ENCODE measurements around the gene PEX11A. TPM values are rescaled to one million over a fixed set of nuclear protein-coding genes. Genes with fewer than 3 reads are reported as not detected.

PEX11A gene
- total RNA-seq, 2 donors from 2014 or later, result 2.7 to 4.0 TPM

DNA sequence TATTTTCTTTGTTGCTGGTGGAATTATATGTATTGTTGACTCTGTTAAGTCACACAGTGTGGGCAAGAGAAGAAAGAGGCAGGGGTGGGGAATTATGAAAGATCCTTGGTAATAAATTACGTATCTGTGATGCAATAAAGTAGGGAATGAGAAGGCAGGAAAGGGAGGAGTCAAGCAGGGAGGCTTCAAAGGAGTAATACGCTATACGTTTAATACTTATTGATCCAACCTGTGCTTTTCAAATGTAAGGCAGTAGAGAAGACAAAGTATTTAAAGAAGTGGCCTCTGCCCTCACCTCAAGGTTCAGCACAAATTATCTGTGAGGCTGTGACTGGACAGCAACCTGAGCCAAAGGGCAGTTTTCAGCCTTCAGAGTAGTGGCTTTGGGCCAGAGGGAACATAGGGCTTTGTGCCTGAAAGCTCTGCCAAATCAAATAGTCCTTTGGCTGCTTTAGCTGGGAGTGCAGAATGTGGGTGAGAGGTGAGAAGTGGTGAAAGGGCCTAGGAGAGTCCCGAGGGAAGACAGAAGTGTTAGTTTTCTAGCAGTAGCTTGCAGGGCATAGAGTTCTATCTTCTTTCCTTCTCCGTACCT, 10.2 kb downstream of the PEX11A start:
- no peaks in the 10 kb centered on the region for H3K4me1 ChIP-seq (ENCODE audit: control insufficient read depth, insufficient read depth, low read length)
- Mint-ChIP-seq H3K9me3 (no peaks in the 10 kb centered on the region), H3K36me3 (ENCODE audit: low read depth) (no peaks in the 10 kb centered on the region), H3K4me3 (no peak overlapping the region), H3K27ac (no peak overlapping the region), H3K4me1 (peaks cover 3% of the 10 kb centered on the region), H3K27me3 (ENCODE audit: insufficient read depth) (peaks cover 24% of the 10 kb centered on the region)
- H3K9me3 ChIP-seq (ENCODE audit: control insufficient read depth, low read length), result no peaks in the 10 kb centered on the region
- TF ChIP-seq, protein P1, sequence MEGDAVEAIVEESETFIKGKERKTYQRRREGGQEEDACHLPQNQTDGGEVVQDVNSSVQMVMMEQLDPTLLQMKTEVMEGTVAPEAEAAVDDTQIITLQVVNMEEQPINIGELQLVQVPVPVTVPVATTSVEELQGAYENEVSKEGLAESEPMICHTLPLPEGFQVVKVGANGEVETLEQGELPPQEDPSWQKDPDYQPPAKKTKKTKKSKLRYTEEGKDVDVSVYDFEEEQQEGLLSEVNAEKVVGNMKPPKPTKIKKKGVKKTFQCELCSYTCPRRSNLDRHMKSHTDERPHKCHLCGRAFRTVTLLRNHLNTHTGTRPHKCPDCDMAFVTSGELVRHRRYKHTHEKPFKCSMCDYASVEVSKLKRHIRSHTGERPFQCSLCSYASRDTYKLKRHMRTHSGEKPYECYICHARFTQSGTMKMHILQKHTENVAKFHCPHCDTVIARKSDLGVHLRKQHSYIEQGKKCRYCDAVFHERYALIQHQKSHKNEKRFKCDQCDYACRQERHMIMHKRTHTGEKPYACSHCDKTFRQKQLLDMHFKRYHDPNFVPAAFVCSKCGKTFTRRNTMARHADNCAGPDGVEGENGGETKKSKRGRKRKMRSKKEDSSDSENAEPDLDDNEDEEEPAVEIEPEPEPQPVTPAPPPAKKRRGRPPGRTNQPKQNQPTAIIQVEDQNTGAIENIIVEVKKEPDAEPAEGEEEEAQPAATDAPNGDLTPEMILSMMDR (conservative IDR thresholded peaks at IDR 0.05), result no peak
- peaks cover 29% of the 10 kb centered on the region for H3K27me3 ChIP-seq (ENCODE audit: control insufficient read depth, insufficient read depth, low read length, poor library complexity, severe bottlenecking)
- no peak overlapping the region for H3K4me3 ChIP-seq (ENCODE audit: low read length)
- no peak for DNase-seq
- 87 to 94% methylated on average over 5 of the region's 5 CpGs for WGBS, 2 experiments (ENCODE audit: insufficient coverage in 1 of 2, insufficient read length in 1 of 2)
- no peaks in the 10 kb centered on the region for H3K36me3 ChIP-seq (ENCODE audit: control insufficient read depth, insufficient read depth, low read length)
- H3K27ac ChIP-seq (ENCODE audit: low read depth, low read length), result no peak overlapping the region
- no peak overlapping the region for H3K9ac ChIP-seq (ENCODE audit: extremely low read depth, low read length, poor library complexity, severe bottlenecking)

DNA sequence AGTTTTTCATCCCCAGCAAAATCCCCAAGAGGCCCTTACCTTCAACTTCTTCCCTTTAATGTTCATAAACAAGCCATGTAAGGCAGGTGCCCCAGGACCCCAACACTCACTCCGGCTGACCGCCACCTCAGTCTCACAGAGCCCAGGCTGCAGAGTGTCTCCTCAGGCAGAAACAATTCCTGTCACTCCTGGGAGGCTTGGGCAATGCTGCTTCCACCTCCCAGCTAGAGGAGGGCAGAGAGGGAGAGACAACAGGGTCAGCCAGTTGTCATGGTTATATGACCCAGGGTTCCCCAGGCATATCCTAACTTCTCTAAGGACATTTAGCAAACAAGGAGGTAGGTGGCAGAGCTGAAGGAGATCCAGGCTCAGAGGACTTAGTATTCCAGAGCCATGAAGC, 11.3 kb downstream of the PEX11A start, which contains the start of gene PLIN1:
TSS of gene PLIN1 (minus strand) at position 156 of the 400 bp plus-strand sequence. CDS start 1,878 bp downstream, outside the sequence.
- peaks cover 29% of the 10 kb centered on the region for H3K27me3 ChIP-seq (ENCODE audit: control insufficient read depth, insufficient read depth, low read length, poor library complexity, severe bottlenecking)

DNA sequence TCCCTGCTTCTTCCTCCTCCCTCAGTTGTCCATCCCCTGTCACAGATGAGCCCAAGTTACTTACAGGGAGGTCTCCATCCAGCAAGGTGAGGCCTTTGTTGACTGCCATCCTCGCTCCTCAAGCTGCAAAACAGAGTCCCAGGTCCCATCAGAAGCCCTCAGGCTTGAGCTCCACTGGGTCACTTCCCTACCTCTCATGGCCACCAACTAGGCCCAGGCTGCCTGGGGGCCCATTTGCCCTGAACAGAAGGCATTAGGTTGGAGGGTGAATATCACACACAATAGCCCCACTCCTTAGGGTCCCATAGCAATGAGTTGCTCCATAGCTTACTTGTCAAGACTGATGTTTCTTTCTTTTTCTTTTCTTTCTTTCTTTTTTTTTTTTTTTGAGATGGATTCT, 13.2 kb downstream of the PEX11A start:
- Histone ChIP-seq H3K4me1 (ENCODE audit: control insufficient read depth, insufficient read depth, low read length) (no peaks in the 10 kb centered on the region), H3K27me3 (ENCODE audit: control insufficient read depth, insufficient read depth, low read length, poor library complexity, severe bottlenecking) (peaks cover 29% of the 10 kb centered on the region), H3K27ac (ENCODE audit: low read depth, low read length) (no peak overlapping the region), H3K9me3 (ENCODE audit: control insufficient read depth, low read length) (no peaks in the 10 kb centered on the region), H3K36me3 (ENCODE audit: control insufficient read depth, insufficient read depth, low read length) (no peaks in the 10 kb centered on the region), H3K9ac (ENCODE audit: extremely low read depth, low read length, poor library complexity, severe bottlenecking) (no peak overlapping the region), H3K4me3 (ENCODE audit: low read length) (no peak overlapping the region)
- no peaks in the 10 kb centered on the region for H3K36me3 Mint-ChIP-seq (ENCODE audit: low read depth)
- no peaks in the 10 kb centered on the region for H3K9me3 Mint-ChIP-seq
- H3K27me3 Mint-ChIP-seq (ENCODE audit: insufficient read depth), result peaks cover 36% of the 10 kb centered on the region
- WGBS, 2 experiments (ENCODE audit: insufficient coverage in 1 of 2, insufficient read length in 1 of 2), result 72 to 83% methylated on average over 1 of the region's 1 CpG
- DNase-seq, result no peak
- peaks cover 6% of the 10 kb centered on the region for H3K4me1 Mint-ChIP-seq
- TF ChIP-seq, protein P1 (conservative IDR thresholded peaks at IDR 0.05), result no peak
- no peak overlapping the region for H3K27ac Mint-ChIP-seq
- H3K4me3 Mint-ChIP-seq, result no peak overlapping the region

More for the DNA sequence above, 11.3 kb downstream of the PEX11A start, which contains the start of gene PLIN1:
- peaks cover 26% of the 10 kb centered on the region for H3K27me3 Mint-ChIP-seq (ENCODE audit: insufficient read depth)
- 90 to 100% methylated on average over 2 of the region's 2 CpGs for whole genome bisulfite sequencing, 2 experiments (ENCODE audit: insufficient coverage in 1 of 2, insufficient read length in 1 of 2)
- H3K27ac Mint-ChIP-seq, result no peak within 1 kb of the TSS
- H3K4me1 Mint-ChIP-seq, result peaks cover 3% of the 10 kb centered on the region
- TF ChIP-seq, protein P1 (conservative IDR thresholded peaks at IDR 0.05), result no peak
- Histone ChIP-seq H3K9me3 (ENCODE audit: control insufficient read depth, low read length) (no peaks in the 10 kb centered on the region), H3K9ac (ENCODE audit: extremely low read depth, low read length, poor library complexity, severe bottlenecking) (no peak within 1 kb of the TSS), H3K4me1 (ENCODE audit: control insufficient read depth, insufficient read depth, low read length) (no peaks in the 10 kb centered on the region), H3K27ac (ENCODE audit: low read depth, low read length) (no peak within 1 kb of the TSS), H3K4me3 (ENCODE audit: low read length) (no peak within 1 kb of the TSS), H3K36me3 (ENCODE audit: control insufficient read depth, insufficient read depth, low read length) (no peaks in the 10 kb centered on the region)
- no peaks in the 10 kb centered on the region for H3K9me3 Mint-ChIP-seq
- H3K36me3 Mint-ChIP-seq (ENCODE audit: low read depth), result no peaks in the 10 kb centered on the region
- DNase-seq, result no peak
- no peak within 1 kb of the TSS for H3K4me3 Mint-ChIP-seq

Measured in endodermal cell (in vitro differentiated cells).